GF-D8 (cell line): ENCODE data around the gene AFF3.
"Not testable (repeated sequence)": the region's sequence is repeated elsewhere in the genome, so short reads cannot be mapped to it uniquely, and the experiment has no call there.

Experiments
- DNase-seq: peaks from one replicate; lab custom pipeline; 2025; lab: John Stamatoyannopoulos, UW

Gene AFF3, protein sequence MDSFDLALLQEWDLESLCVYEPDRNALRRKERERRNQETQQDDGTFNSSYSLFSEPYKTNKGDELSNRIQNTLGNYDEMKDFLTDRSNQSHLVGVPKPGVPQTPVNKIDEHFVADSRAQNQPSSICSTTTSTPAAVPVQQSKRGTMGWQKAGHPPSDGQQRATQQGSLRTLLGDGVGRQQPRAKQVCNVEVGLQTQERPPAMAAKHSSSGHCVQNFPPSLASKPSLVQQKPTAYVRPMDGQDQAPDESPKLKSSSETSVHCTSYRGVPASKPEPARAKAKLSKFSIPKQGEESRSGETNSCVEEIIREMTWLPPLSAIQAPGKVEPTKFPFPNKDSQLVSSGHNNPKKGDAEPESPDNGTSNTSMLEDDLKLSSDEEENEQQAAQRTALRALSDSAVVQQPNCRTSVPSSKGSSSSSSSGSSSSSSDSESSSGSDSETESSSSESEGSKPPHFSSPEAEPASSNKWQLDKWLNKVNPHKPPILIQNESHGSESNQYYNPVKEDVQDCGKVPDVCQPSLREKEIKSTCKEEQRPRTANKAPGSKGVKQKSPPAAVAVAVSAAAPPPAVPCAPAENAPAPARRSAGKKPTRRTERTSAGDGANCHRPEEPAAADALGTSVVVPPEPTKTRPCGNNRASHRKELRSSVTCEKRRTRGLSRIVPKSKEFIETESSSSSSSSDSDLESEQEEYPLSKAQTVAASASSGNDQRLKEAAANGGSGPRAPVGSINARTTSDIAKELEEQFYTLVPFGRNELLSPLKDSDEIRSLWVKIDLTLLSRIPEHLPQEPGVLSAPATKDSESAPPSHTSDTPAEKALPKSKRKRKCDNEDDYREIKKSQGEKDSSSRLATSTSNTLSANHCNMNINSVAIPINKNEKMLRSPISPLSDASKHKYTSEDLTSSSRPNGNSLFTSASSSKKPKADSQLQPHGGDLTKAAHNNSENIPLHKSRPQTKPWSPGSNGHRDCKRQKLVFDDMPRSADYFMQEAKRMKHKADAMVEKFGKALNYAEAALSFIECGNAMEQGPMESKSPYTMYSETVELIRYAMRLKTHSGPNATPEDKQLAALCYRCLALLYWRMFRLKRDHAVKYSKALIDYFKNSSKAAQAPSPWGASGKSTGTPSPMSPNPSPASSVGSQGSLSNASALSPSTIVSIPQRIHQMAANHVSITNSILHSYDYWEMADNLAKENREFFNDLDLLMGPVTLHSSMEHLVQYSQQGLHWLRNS (N-terminal part only)

DNA sequence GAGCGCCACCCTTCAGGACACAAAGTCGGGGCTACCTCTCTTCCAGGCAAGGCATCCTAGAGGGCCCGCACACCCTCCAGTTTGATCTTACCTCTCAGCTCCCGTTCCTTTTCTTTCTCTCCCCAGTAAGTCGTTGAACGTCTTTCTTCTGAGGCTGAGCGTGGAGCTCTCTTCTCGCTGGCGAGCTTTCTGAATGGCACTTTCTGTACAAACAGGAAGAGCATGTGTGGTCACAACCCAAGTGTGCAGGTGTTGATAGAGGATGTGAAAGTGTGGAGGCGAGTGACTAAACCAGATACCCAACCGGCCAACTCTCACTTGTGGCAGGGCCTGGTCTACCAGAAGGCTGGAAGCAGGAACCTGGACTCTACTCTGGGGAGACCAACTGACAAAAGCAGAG, at the start of gene AFF3:
AFF3 (minus strand) TSS at position 198 of the 400 bp plus-strand sequence. CDS start 38,136 bp downstream, outside the sequence.
- no peak for DNase-seq

DNA sequence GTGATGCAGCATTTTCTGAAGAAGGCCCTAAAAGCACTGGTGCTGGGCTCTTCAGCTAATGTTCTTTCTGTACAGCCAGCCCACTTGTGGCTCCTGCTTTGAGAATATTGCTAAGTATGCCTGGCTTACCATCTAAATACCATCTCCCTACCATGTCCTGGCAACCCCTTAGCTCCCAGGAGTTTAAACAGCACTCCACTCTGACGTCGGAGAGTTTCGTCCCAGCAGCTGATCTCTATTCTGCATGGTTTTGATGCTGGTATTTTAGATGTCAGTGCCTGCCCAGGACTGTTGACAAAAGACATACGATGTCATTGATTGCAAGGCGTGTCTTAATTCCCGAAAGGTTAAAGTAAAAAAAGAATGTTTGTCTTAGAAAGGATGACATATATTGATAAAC, 47.0 kb upstream of the AFF3 start:
- no peak for DNase-seq

DNA sequence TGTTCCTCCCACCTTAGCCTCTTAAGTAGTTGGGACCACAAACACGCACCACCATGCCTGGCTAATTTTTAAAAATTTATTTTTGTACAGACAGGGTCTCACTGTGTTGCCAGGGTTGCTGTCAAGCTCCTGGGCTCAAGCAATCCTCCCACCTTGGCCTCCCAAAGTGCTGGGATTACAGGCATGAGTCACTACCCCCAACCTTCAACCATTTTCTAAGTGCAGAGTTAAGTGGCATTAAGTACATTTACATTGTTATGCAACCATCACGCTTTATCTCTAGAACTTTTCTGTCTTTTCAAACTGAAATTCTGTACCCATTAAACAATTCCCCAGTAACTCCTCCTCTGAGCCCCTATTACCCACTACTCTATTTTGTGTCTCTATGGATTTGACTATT, 45.9 kb upstream of the AFF3 start:
- no peak for DNase-seq

DNA sequence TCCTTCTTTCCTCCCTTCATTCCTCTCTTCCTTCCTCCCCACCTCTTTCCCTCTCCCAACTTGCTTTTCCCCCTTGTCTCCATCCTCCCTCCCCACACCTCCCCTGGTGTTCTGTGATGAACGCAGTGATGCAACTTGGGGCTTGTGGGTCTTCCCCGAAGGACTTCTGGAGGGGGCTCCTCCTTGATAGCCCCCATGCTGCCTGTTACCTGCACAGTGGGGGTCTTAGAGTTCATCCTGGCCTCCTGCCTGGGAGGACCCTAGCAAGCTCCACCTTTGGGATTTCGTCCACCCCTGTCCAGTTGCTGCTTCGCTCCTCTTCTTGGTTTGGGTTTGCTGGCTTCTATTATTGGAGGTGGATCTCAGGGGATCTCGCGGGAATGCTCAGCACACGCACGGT, 43.7 kb upstream of the AFF3 start:
- DNase-seq = no peak

DNA sequence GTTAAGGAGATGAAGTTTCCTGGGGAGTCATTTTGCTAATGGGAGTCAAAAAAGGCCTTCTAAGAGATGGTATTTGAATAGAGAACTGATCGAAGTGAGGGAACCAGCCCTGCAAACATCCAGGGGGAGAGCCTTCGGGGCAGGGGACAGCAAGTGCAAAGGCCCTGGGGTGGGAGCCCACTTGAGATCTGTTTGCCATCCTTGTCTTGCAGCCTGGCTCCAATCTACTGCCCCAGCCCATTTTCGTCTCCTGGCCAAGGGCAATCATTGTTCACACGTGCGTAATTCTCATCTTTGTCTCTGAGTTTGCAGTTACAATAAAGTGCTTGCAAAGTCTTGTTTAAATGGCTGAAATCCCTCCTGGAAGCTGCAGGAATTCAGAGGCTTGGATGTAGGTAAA, 43.1 kb upstream of the AFF3 start:
- DNase-seq = no peak

DNA sequence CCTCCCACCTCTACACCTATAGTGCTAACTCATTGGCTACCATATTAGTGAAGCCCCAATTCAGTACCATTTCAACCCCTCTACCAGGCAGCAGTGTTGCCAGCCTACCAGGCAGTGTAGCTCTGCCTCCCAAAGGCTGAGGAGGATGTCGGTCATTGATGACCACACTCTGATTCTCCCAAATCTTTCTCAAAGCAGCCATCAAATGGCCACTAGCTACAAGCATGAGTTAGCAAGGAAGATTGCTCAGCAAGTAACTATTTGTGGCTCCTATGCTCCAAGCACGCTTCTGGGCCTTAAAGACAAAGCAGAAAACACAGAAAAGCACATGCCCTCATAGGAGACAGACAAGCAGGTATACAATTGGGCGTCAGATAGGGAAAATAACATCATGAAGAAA, 42.7 kb upstream of the AFF3 start:
- no peak for DNase-seq

DNA sequence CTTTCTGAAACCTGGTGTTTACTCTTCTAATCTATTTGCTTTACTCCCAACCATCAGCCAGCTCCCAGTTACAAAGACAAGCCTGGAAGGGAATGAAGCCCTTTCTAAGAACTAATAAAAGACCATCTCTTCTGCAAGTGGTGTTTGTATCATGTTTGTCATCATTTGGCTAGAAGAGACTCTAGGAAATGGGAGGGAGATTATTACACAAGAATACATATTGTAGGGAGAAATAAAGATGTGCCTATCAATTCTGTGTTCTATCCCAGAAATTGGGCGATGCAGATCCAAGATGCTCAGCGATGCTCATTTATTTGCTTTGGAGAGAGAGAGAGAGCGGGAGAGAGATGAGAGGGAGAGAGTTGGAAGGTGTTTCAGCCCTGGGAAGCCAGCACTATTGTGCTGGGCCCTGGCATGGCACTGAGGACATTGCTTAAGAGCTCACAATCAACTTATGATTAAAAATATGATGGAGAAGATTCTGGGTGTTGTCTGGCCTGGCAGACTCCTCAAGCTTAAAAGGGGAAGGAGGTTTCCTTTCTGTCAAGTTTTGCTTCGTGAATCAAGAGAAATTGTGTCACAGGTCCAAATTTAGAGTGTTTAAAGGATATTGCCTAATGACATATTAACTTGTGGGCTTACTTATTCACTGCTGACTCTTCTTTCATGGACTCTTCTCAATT, 41.8 kb upstream of the AFF3 start:
- DNase-seq = no peak

DNA sequence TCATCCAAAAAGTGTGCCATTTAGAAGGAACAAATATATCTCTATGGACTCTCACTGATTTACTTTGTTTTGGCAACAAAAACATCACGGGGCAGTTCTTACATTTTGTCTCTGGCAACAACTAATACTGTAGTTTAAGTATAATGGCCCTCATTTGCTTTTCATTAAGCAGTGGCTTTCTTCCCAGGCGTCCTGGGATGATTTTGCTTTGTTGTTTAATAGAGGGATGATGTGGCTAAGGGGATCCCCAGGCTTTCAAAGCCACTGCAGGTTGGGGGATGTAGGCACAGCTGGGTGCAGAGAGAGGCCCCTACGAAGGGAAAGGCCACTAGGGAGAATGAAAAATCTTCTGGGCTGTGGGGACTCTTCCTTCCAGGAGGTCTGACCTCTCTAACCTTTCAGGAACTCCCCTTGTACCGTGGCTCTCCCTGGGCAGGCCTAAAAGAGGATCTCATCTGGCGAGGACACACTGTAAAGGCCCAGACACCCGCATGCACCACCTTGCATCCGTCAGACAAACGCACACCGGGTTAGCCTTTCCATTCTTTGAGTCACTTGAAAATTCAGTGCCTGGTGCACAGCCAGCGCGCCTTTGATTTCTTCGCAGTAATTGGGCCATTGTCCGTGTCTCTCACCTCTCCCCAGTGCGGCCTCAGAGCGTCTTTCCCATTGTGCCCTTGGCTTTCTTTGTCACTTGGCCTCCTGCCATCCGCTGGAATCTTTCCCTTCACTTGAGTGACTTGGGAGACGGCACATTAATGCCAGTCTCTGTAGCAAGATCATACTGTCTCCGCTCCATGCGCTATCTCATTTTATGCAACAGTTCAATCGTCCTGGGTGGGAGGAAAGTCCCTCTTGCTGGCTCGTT, 40.3 kb upstream of the AFF3 start:
- no peak for DNase-seq

DNA sequence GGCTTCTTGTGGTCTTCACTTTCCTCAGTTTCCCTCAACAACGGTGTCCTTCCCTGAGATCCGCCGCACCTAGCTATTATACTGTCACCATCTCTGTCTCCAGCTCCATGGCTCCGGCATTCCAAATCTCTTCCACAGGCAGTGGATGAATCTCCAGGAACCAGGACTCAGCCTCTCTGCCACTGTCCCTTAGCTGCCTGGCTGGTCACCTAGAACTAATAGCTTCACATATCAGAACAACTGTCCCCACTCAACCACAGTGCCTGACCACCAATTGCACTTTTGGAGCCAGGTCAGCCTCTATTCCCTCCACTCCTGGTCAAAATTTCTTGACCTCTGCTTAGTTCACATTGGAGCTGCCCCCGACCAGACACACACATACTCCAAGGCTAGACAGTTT, 38.1 kb upstream of the AFF3 start:
- DNase-seq = no peak

DNA sequence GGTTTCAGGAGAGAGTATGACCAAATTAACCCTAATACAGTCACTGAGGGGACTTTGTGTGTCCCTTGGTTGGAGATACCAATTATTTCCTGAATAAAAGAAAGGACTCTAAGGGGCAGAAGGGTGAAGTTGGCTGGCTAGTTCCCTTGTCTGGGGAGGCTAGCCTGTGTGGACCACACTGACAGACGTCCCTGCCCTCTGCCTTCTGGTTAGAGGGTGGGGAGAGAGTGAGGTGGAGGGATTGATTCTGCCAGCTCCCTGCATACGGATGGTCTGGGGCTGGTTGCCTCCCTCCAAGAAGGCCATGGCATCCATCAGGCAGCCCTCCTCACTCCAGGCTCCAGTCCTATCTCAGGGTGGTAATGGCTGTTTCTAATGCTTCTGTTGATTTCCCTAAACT, 37.4 kb upstream of the AFF3 start:
- DNase-seq = no peak

DNA sequence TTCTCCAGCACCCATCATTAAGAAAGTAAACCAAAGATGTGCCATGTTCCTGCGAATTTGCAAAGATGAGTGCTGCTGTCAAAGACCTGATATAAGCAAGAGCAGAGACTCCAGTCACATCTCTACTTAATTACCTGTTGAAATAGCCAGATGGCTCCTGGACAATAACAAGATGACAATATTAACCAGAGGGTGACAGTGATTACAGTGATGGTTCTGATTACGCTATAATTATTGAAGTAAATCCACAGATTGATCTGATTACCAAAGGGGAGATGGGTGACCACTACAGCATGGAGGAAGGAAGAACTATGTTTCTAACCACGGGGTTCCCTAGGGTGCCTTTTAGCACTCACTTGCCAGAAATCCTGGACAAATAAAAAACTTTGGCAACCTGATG, 36.5 kb upstream of the AFF3 start:
- no peak for DNase-seq

DNA sequence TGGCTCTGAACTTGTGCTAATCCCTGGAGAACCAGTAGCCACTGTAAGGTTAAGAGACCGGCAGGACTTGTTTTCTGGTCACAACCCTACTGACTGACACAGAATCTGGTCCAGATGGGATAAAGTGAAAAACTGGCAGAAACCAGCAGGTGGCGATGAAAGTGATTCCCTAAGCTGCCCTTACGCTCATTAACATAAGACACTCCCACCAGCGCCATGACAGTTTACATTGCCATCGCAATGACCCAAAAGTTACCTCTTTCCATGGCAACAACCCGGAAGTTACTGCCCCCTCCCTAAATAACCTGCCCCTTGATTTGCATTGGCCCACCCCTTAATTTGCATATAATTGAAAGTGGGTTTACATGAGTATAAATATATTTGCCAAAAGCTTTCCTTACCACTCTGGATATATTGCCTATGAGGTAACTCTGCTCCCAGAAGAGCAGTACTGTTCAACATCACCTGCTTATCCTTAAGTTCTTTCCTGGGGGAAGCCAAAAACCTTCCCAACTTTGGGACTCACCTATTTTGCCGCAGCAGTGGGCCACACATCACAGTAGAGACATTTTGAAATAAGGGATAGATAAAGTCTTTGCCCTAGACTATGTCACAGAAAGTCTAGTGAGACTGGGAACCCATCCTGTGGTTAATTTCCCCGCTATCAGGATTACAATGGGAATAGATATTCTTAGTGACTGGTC, 35.8 kb upstream of the AFF3 start:
- DNase-seq = no peak

DNA sequence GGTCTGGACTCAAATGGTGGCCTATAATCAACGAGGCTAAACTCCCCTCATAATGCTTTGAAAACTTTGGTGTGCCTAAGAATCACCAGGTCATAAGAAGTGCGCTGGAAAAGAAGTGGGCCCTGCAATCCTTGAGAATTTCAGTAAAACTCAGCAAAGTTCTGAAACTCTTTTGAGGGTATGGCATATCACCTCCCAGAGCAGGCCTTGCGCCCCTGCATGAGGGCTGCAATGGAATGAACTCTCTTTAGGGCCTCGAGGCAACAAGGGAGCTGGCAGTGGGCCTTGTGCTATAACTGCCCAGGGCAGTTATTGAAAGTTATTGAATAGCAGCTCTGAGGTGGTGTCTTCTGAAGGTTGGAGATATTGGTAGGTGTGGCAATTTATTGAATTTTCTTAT, 34.5 kb upstream of the AFF3 start:
- DNase-seq = no peak

DNA sequence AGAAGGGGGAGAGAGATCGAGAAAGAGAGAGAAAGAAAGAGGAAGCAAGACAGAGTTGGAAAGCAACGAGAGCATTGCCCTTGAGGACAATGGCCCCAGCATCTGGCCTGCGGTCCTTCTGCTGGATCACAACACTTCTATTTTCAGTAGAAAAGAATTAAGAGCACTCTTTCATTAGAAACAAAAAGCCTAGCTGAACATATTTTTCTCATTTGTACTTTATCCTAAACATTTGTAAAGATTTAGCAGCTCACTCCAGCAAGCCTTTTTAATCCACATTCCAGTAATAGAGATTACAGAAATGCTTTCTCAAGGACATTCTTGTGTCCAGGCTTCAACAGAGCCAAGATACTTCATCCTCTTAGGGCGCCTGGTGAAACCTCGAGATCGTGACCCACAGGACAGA, 31.6 kb upstream of the AFF3 start:
- no peak for DNase-seq

DNA sequence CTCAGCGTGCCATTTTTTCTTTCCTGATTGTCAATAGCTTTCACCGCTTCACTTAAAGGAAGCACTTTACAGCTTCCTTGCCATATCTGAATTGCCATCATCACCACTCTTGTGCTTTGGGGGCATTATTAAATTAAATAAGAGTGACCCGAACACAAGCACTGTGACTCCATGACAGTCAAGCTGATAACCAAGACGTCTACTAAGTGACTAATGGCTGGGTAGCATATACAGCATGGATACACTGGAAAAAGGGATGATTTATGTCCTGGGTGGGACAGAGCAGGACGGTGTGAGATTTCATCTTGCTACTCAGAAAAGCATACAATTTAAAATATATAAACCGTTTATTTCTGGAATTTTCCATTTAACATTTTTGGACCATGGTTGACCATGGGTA, 24.3 kb upstream of the AFF3 start:
- no peak for DNase-seq

DNA sequence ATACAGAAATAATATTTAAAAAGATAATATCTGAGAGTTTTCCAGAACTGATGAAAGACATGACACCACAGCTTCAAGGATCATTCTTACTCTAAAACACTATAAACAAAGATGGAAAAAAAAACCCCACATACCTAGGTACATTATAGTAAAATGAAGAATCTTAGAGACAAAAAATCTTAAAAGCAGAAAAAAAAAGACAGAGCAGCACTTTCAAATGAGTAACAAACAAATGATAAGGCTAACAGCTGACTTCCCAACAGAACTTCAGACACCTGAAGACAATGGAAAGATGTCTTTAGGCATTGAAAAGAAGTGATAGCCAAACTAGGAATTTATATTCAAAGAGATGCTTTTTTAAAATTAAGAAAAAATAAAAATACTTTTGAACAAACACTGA, 21.2 kb upstream of the AFF3 start:
- DNase-seq = no peak

DNA sequence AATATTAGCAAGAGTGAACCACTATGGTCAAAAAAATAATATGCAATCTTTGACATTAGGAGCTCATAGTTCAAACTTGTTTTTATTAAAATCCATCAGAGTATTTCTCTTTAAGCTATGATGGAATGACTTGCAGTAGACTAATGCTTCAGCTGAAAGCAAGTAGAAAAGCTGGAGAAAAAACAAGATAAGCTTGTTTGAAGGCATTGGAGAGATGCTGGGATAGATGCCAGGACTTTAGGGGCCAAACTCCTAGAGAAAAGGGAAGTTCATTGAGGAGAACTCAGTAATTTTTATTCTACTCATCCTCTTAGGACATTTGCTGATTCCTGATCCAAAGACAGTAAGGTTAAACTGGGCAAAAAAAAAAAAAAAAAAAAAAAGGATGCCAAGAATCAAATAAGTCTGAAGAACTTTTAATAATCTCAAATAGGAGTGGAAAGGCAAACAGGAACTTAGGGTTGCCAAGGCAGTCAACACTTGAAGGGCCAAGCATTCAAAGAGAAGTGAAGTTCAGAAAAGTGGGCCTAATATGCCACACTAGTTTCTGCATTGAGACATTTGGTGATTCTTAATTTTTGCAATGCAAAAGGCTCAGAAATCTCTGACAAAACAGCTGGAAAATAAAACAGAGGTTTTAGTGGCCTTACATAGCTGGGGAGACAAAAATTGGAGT, 19.7 kb upstream of the AFF3 start:
- no peak for DNase-seq

DNA sequence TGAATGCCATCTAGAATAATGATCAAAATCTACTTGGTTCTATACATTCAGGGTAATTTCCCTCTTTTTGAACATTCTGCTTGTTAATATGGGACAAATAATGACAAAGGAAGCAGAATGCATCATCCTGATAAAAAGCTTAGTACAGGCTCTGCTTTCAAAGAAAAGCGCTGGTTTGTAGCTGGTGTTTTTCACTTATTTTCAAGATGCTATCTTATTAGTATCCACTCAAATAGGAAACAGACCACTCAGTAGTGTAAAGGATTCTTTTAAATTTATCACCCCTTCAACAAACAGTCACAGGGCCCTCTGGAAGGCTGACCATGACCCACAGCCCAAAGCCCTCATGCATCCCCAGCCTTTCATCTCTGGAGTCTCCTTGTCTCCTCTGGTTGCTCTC, 18.0 kb upstream of the AFF3 start:
- DNase-seq = no peak

DNA sequence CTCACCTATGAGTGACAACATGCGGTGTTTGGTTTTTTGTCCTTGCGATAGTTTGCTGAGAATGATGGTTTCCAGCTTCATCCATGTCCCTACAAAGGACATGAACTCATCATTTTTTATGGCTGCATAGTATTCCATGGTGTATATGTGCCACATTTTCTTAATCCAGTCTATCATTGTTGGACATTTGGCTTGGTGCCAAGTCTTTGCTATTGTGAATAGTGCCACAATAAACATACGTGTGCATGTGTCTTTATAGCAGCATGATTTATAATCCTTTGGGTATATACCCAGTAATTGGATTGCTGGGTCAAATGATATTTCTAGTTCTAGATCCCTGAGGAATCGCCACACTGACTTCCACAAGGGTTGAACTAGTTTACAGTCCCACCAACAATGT, 9.4 kb upstream of the AFF3 start:
- not testable (repeated sequence) for DNase-seq

DNA sequence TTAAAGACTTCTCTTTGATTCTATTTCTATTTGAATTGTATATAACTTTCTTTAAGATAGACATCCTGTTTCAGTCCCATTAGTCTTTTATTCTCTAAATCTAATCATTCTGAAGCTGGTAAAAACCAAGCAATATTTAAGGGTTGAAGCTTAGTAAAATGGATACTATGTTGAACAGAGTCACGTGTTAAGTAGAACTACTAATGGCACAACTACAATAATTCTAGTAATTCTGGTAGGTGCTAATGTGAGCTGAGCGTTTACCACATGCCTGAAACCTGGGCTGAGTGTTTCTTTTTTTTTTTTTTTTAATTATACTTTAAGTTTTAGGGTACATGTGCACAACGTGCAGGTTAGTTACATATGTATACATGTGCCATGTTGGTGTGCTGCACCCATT, 8.9 kb upstream of the AFF3 start:
- no peak for DNase-seq
